CD14-positive monocyte (primary cell): ENCODE data around the gene RAX. TPM values are rescaled to one million over a fixed set of nuclear protein-coding genes. Genes with fewer than 3 reads are reported as not detected.

Experiments
- DNase-seq, 3 donors: peaks; one replicate each; pipeline ENCODE4 v3.0.0-alpha.2; 2011 to 2022
- H2AFZ ChIP-seq: 2 replicates; pipeline ENCODE4 v1.6.0; 2012; ENCODE audit warnings: mild to moderate bottlenecking, low read depth, low read length, inconsistent platforms; ENCODE audit not compliant: insufficient read depth, poor library complexity, severe bottlenecking
- H3K27ac ChIP-seq, 2 donors: 1 replicate in 1 of 2; 2 replicates in 1 of 2; pipeline ENCODE4 v1.5.1; 2012 to 2013; ENCODE audit warnings: low read length in 2 of 2, control low read depth in 1 of 2, inconsistent platforms in 1 of 2, low read depth in 1 of 2, mild to moderate bottlenecking in 1 of 2
- H3K27me3 ChIP-seq, 2 donors: one replicate each; pipeline versions ENCODE4 v1.6.0 to v1.6.1; 2011 to 2013; ENCODE audit warnings: low read length in 2 of 2; ENCODE audit not compliant: control insufficient read depth in 2 of 2, insufficient read depth in 2 of 2
- H3K36me3 ChIP-seq, 2 donors: replicated peaks in 1 of 2; 1 replicate in 1 of 2; 2 replicates in 1 of 2; pipeline versions ENCODE4 v1.5.1 to v1.6.1; 2012 to 2013; ENCODE audit warnings: low read length in 2 of 2, control low read depth in 1 of 2, inconsistent platforms in 1 of 2, mild to moderate bottlenecking in 1 of 2; ENCODE audit not compliant: insufficient read depth in 2 of 2, control insufficient read depth in 1 of 2
- H3K4me1 ChIP-seq, 2 donors: 1 replicate in 1 of 2; 2 replicates in 1 of 2; pipeline versions ENCODE4 v1.5.1 to v1.6.1; 2012 to 2013; ENCODE audit warnings: low read length in 2 of 2, control low read depth in 1 of 2, inconsistent platforms in 1 of 2, mild to moderate bottlenecking in 1 of 2, moderate library complexity in 1 of 2; ENCODE audit not compliant: insufficient read depth in 2 of 2, control insufficient read depth in 1 of 2
- H3K4me2 ChIP-seq: replicated peaks from 2 replicates; pipeline ENCODE3; 2012; ENCODE audit warnings: low read length, moderate library complexity, mild to moderate bottlenecking; ENCODE audit not compliant: poor library complexity, severe bottlenecking; ENCODE audit errors: extremely low read depth
- H3K4me3 ChIP-seq, 3 experiments: fragments of 200-600 bp in 1 of 3; sonication (generic) in 1 of 3; replicated peaks in 1 of 3; 1 replicate in 2 of 3; 2 replicates in 1 of 3; pipeline ENCODE4 v1.5.1; 2011 to 2013; ENCODE audit warnings: low read length in 3 of 3, mild to moderate bottlenecking in 3 of 3, control low read depth in 2 of 3, low read depth in 2 of 3, inconsistent platforms in 1 of 3, moderate library complexity in 1 of 3
- H3K79me2 ChIP-seq: 2 replicates; pipeline ENCODE4 v1.6.0; 2012; ENCODE audit warnings: mild to moderate bottlenecking, control low read depth, inconsistent platforms, low read length, moderate library complexity; ENCODE audit not compliant: insufficient read depth
- H3K9ac ChIP-seq: 2 replicates; pipeline ENCODE4 v1.6.0; 2017; ENCODE audit warnings: low read length, mild to moderate bottlenecking; ENCODE audit not compliant: insufficient read depth, poor library complexity, severe bottlenecking
- H3K9me3 ChIP-seq, 2 donors: replicated peaks in 1 of 2; 1 replicate in 1 of 2; 2 replicates in 1 of 2; pipeline versions ENCODE4 v1.5.1 to v1.6.1; 2012 to 2013; ENCODE audit warnings: low read length in 2 of 2, control low read depth in 1 of 2; ENCODE audit not compliant: control insufficient read depth in 1 of 2, insufficient read depth in 1 of 2
- H4K20me1 ChIP-seq: 2 replicates; pipeline ENCODE4 v1.6.0; 2012; ENCODE audit warnings: mild to moderate bottlenecking, low read length, control low read depth, moderate library complexity; ENCODE audit not compliant: insufficient read depth
- H3K27ac Mint-ChIP-seq, 7 donors: one replicate each; pipeline ENCODE4 v1.8.0; 2020; ENCODE audit warnings: mild to moderate bottlenecking in 7 of 7, mixed read lengths in 7 of 7, moderate library complexity in 6 of 7, inconsistent platforms in 2 of 7
- H3K27me3 Mint-ChIP-seq, 3 donors: one replicate each; pipeline ENCODE4 v1.8.0; 2021 to 2022; ENCODE audit warnings: low read depth in 3 of 3, mild to moderate bottlenecking in 3 of 3, mixed read lengths in 3 of 3, moderate library complexity in 3 of 3, inconsistent platforms in 1 of 3
- H3K36me3 Mint-ChIP-seq, 2 donors: one replicate each; pipeline ENCODE4 v1.8.0; 2020; ENCODE audit warnings: mixed read lengths in 2 of 2, inconsistent platforms in 1 of 2, mild to moderate bottlenecking in 1 of 2
- H3K4me1 Mint-ChIP-seq: one replicate; pipeline ENCODE4 v1.8.0; 2020; ENCODE audit warnings: mild to moderate bottlenecking, mixed read lengths
- H3K4me3 Mint-ChIP-seq, 2 donors: one replicate each; pipeline ENCODE4 v1.8.0; 2020; ENCODE audit warnings: mild to moderate bottlenecking in 2 of 2, mixed read lengths in 2 of 2, moderate library complexity in 1 of 2
- H3K9me3 Mint-ChIP-seq, 7 donors: one replicate each; pipeline ENCODE4 v1.8.0; 2020 to 2022; ENCODE audit warnings: mixed read lengths in 7 of 7, mild to moderate bottlenecking in 6 of 7, moderate library complexity in 6 of 7, inconsistent platforms in 2 of 7
- WGBS: methylation state at CpG from one replicate; pipeline ENCODE4 v1.1.5; 2013; ENCODE audit warnings: missing lambda C conversion rate; ENCODE audit not compliant: insufficient coverage; 5-methylcytosine and 5-hydroxymethylcytosine counted together
- intact Hi-C, 2 donors: fragments of 100-400 bp; cut with micrococcal nuclease; formaldehyde crosslinking; loops; one replicate each; pipeline versions ENCODE4 v1.15.0 to v1.15.1; 2023
- polyA plus RNA-seq, 3 donors: library from polyadenylated mRNA; depleted of rRNA in 1 of 3; unstranded in 2 of 3; stranded (reverse) in 1 of 3; fragments of 300-500 nt in 2 of 3; fragments of >200 nt in 1 of 3; fragmentation: Illumina TruSeq in 2 of 3; gene quantifications; 1 replicate in 2 of 3; 2 replicates in 1 of 3; pipeline ENCODE4 v1.2.3, GENCODE V29; 2012 to 2021
- TF ChIP-seq, protein P1 (sequence below): fragments of 200-600 bp; IDR thresholded peaks from one replicate; pipeline ENCODE4 v1.8.0; 2022; ENCODE audit warnings: antibody characterized with exemption, mild to moderate bottlenecking

The RAX gene
- polyA plus RNA-seq, 3 donors: not detected

DNA sequence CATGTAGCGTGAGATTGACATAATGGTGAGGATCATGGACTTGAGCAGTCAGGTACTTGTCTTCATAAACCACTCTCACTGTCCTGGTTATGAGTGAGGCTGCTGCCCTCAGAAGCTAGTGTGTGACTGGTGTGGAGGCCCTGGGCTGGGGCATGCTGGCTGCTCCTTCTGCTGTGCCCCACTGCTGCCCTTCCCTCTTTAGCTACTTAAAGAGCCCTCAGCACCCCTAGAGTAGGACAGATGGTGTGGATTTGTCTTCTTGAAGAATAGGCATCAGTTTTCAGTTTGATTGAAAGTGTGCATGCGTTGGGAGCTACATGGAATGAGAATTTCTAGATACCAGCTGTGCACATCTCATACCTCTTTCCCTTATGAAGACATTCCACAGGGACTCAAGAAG is 29.8 kb upstream of the RAX start:
- no peaks in the 10 kb centered on the region for H3K79me2 ChIP-seq
- no peak overlapping the region for H3K4me2 ChIP-seq
- no peaks in the 10 kb centered on the region for H3K4me1 ChIP-seq
- no peak overlapping the region for H2AFZ ChIP-seq
- no peak overlapping the region for H3K4me3 ChIP-seq
- DNase-seq: no peak
- intact Hi-C loops: no loop called here
- Mint-ChIP-seq H3K27ac (no peak overlapping the region), H3K9me3 (no peaks in the 10 kb centered on the region), H3K4me3 (no peak overlapping the region), H3K36me3 (no peaks in the 10 kb centered on the region), H3K4me1 (no peaks in the 10 kb centered on the region), H3K27me3 (peaks cover 10 to 15% (median 14%) of the 10 kb centered on the region in 3 donors)
- H3K27ac ChIP-seq: no peak overlapping the region
- no peak overlapping the region for H3K9ac ChIP-seq
- TF ChIP-seq, protein P1, sequence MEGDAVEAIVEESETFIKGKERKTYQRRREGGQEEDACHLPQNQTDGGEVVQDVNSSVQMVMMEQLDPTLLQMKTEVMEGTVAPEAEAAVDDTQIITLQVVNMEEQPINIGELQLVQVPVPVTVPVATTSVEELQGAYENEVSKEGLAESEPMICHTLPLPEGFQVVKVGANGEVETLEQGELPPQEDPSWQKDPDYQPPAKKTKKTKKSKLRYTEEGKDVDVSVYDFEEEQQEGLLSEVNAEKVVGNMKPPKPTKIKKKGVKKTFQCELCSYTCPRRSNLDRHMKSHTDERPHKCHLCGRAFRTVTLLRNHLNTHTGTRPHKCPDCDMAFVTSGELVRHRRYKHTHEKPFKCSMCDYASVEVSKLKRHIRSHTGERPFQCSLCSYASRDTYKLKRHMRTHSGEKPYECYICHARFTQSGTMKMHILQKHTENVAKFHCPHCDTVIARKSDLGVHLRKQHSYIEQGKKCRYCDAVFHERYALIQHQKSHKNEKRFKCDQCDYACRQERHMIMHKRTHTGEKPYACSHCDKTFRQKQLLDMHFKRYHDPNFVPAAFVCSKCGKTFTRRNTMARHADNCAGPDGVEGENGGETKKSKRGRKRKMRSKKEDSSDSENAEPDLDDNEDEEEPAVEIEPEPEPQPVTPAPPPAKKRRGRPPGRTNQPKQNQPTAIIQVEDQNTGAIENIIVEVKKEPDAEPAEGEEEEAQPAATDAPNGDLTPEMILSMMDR: no peak
- H3K9me3 ChIP-seq: no peaks in the 10 kb centered on the region
- no peaks in the 10 kb centered on the region for H3K27me3 ChIP-seq
- no peaks in the 10 kb centered on the region for H3K36me3 ChIP-seq
- no peaks in the 10 kb centered on the region for H4K20me1 ChIP-seq
- WGBS: no CpG with 5 or more reads among the region's 2 CpGs

DNA sequence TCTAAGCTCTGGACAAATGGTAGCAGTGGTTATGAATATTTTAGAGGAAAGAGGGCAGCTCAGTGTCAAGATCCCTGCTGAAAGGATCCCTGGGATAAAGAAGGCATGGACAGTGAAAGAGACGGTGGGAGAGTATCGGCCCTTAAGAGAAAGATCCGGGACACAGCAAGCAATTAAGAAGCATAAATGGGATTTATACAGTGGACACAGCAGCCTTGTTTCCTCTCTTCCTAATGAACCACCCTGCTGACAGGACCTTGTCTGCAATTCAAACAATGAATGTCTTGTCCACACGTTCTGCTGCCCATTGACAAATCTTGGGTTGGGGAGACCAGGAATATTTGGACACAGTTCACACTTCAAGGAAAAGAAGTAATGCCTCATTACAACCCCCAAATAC is 28.7 kb upstream of the RAX start:
- DNase-seq: no peak
- Histone ChIP-seq H3K9ac (no peak overlapping the region), H3K4me3 (no peak overlapping the region), H3K36me3 (no peaks in the 10 kb centered on the region), H3K4me1 (no peaks in the 10 kb centered on the region), H3K79me2 (no peaks in the 10 kb centered on the region), H3K27me3 (no peaks in the 10 kb centered on the region), H3K27ac (no peak overlapping the region), H3K4me2 (no peak overlapping the region), H2AFZ (no peak overlapping the region), H3K9me3 (no peaks in the 10 kb centered on the region), H4K20me1 (no peaks in the 10 kb centered on the region)
- Mint-ChIP-seq H3K9me3 (no peaks in the 10 kb centered on the region), H3K36me3 (no peaks in the 10 kb centered on the region), H3K4me3 (no peak overlapping the region), H3K27ac (no peak overlapping the region), H3K4me1 (no peaks in the 10 kb centered on the region), H3K27me3 (peaks cover 6 to 14% (median 9%) of the 10 kb centered on the region in 3 donors)
- WGBS: 80% methylated on average over 4 of the region's 4 CpGs
- intact Hi-C loops: no loop called here
- TF ChIP-seq, protein P1: no peak
